ENCODE measurements around the gene MRPL27. TPM values are rescaled to one million over a fixed set of nuclear protein-coding genes. Genes with fewer than 3 reads are reported as not detected.

MRPL27 gene
- total RNA-seq, 2 experiments from 2014 or later: 68.8 to 80.2 TPM

DNA sequence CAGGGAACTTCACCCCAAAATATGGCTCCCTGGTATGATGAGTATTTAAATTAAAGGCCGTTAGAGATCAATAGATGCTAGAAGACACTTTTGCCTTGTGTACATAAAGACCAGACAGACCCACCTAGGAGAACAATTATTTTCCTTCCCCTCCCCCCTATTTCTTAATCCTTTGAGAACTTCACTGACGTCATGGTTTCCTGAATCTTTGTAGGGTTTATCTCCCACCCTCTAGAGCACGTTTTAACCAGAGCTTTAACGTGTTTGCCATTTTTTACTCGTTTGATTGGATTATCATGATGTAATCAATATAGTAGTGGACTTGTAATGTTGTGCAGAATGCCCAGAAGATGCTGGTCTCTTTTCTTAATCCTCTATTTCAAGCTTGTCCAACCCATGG is 49.9 kb downstream of the MRPL27 start:
- no peaks in the 10 kb centered on the region for H4K20me1 ChIP-seq (ENCODE audit: insufficient read depth, low read length)
- H3K79me2 ChIP-seq (ENCODE audit: insufficient read depth, low read depth, low read length): no peaks in the 10 kb centered on the region
- intact Hi-C loops (cut with micrococcal nuclease; ENCODE audit: unreplicated experiment): no loop called here
- ChIA-PET POLR2A (interaction anchor here (0.6 to 0.7 kb wide), 2 partner anchors 73 to 110 kb away, joined by 4 read pairs; no protein-coding TSS in a partner anchor), CTCF (ENCODE audit: unreplicated experiment) (no interaction called here)
- H3K4me3 ChIP-seq (ENCODE audit: low read depth, low read length, poor library complexity, severe bottlenecking): no peak overlapping the region
- no peak overlapping the region for H3K4me2 ChIP-seq (ENCODE audit: low read length)
- H3K9me3 ChIP-seq (ENCODE audit: low read length): no peaks in the 10 kb centered on the region
- H3K9me2 ChIP-seq (ENCODE audit: insufficient read depth, low read length): no peaks in the 10 kb centered on the region
- no peak overlapping the region for H2AFZ ChIP-seq (ENCODE audit: low read length)
- no peaks in the 10 kb centered on the region for H3K36me3 ChIP-seq (ENCODE audit: insufficient read depth, low read length)
- DNase-seq (ENCODE audit: low spot score): no peak
- H3K4me1 ChIP-seq (ENCODE audit: insufficient read depth, low read length, poor library complexity, severe bottlenecking): no peaks in the 10 kb centered on the region
- no TSS peak for BruUV-seq (replicated peaks)
- TF ChIP-seq, protein P1, sequence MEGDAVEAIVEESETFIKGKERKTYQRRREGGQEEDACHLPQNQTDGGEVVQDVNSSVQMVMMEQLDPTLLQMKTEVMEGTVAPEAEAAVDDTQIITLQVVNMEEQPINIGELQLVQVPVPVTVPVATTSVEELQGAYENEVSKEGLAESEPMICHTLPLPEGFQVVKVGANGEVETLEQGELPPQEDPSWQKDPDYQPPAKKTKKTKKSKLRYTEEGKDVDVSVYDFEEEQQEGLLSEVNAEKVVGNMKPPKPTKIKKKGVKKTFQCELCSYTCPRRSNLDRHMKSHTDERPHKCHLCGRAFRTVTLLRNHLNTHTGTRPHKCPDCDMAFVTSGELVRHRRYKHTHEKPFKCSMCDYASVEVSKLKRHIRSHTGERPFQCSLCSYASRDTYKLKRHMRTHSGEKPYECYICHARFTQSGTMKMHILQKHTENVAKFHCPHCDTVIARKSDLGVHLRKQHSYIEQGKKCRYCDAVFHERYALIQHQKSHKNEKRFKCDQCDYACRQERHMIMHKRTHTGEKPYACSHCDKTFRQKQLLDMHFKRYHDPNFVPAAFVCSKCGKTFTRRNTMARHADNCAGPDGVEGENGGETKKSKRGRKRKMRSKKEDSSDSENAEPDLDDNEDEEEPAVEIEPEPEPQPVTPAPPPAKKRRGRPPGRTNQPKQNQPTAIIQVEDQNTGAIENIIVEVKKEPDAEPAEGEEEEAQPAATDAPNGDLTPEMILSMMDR (conservative IDR thresholded peaks at IDR 0.05; ENCODE audit: low read length): no peak
- TF ChIP-seq EZH2phosphoT487 (IDR thresholded peaks at IDR 0.05; ENCODE audit: borderline replicate concordance, low read depth, low read length): no peak
- H3K27ac ChIP-seq (ENCODE audit: low read depth, low read length, poor library complexity, severe bottlenecking): no peak overlapping the region

DNA sequence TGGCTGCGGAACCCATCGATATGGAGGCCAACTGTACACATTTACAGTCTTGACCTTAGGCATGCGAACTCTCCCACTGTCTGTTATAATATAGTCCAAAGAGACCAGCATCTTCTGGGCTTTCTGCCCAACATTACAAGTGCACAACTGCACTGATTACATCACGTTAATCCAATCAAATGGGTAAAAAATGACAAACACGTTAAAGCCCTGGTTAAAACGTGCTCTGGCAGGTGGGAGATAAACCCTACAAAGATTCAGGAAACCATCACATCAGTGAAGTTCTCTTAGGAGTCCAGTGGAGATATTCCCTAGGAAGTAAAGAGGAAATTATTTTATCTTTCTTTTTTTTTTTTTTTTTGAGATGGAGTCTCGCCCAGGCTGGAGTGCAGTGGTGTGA is 50.7 kb downstream of the MRPL27 start:
- no peak for DNase-seq (ENCODE audit: low spot score)
- no peak overlapping the region for H3K27ac ChIP-seq (ENCODE audit: low read depth, low read length, poor library complexity, severe bottlenecking)
- intact Hi-C loops (cut with micrococcal nuclease; ENCODE audit: unreplicated experiment): no loop called here
- TF ChIP-seq EZH2phosphoT487 (IDR thresholded peaks at IDR 0.05; ENCODE audit: borderline replicate concordance, low read depth, low read length): no peak
- TF ChIP-seq, protein P1 (conservative IDR thresholded peaks at IDR 0.05; ENCODE audit: low read length): no peak
- no peaks in the 10 kb centered on the region for H3K9me2 ChIP-seq (ENCODE audit: insufficient read depth, low read length)
- H2AFZ ChIP-seq (ENCODE audit: low read length): no peak overlapping the region
- H3K9me3 ChIP-seq (ENCODE audit: low read length): no peaks in the 10 kb centered on the region
- no peak overlapping the region for H3K4me3 ChIP-seq (ENCODE audit: low read depth, low read length, poor library complexity, severe bottlenecking)
- no peaks in the 10 kb centered on the region for H3K36me3 ChIP-seq (ENCODE audit: insufficient read depth, low read length)
- no peak overlapping the region for H3K4me2 ChIP-seq (ENCODE audit: low read length)
- CTCF ChIA-PET (ENCODE audit: unreplicated experiment): no interaction called here
- no peaks in the 10 kb centered on the region for H3K4me1 ChIP-seq (ENCODE audit: insufficient read depth, low read length, poor library complexity, severe bottlenecking)
- H3K79me2 ChIP-seq (ENCODE audit: insufficient read depth, low read depth, low read length): no peaks in the 10 kb centered on the region
- no TSS peak for BruUV-seq (replicated peaks)
- POLR2A ChIA-PET: interaction anchor here (0.6 to 0.7 kb wide), 2 partner anchors 72 to 110 kb away, joined by 4 read pairs; no protein-coding TSS in a partner anchor
- no peaks in the 10 kb centered on the region for H4K20me1 ChIP-seq (ENCODE audit: insufficient read depth, low read length)

DNA sequence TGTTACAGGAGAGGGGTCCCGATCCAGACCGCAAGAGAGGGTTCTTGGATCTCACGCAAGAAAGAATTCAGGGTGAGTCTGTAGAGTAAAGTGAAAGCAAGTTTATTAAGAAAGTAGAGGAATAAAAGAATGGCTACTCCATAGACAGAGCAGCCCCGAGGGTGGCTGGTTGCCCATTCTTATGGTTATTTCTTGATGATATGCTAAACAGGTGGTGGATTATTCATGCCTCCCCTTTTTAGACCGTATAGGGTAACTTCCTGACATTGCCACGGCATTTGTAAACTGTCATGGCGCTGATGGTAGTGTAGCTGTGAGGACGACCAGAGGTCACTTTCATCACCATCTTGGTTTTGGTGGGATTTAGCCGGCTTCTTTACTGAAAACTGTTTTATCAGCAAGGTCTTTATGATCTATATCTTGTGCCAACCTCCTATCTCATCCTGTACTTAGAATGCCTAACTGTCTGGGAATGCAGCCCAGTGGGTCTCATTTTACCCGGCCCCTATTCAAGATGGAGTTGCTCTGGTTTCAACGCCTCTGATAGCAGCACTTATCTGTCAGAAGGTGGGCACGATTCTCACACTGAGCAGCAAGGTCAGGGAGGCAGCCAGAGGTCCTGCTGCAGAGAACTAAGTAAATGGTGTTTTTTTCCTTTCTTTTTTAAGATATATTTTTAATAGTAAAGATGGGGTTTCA is 53.5 kb downstream of the MRPL27 start:
- Histone ChIP-seq H3K4me2 (ENCODE audit: low read length) (no peak overlapping the region), H3K27ac (ENCODE audit: low read depth, low read length, poor library complexity, severe bottlenecking) (no peak overlapping the region), H3K79me2 (ENCODE audit: insufficient read depth, low read depth, low read length) (no peaks in the 10 kb centered on the region), H3K4me1 (ENCODE audit: insufficient read depth, low read length, poor library complexity, severe bottlenecking) (no peaks in the 10 kb centered on the region), H3K9me2 (ENCODE audit: insufficient read depth, low read length) (no peaks in the 10 kb centered on the region), H3K4me3 (ENCODE audit: low read depth, low read length, poor library complexity, severe bottlenecking) (no peak overlapping the region), H2AFZ (ENCODE audit: low read length) (no peak overlapping the region), H3K9me3 (ENCODE audit: low read length) (no peaks in the 10 kb centered on the region), H3K36me3 (ENCODE audit: insufficient read depth, low read length) (no peaks in the 10 kb centered on the region), H4K20me1 (ENCODE audit: insufficient read depth, low read length) (no peaks in the 10 kb centered on the region)
- POLR2A ChIA-PET: interaction anchor here (0.6 kb wide), 1 partner anchor 15 kb away, joined by 4 read pairs; no protein-coding TSS in a partner anchor
- TF ChIP-seq, protein P1 (conservative IDR thresholded peaks at IDR 0.05; ENCODE audit: low read length): no peak
- TF ChIP-seq EZH2phosphoT487 (IDR thresholded peaks at IDR 0.05; ENCODE audit: borderline replicate concordance, low read depth, low read length): no peak
- CTCF ChIA-PET (ENCODE audit: unreplicated experiment): no interaction called here
- no TSS peak for BruUV-seq (replicated peaks)
- DNase-seq (ENCODE audit: low spot score): no peak
- intact Hi-C loops (cut with micrococcal nuclease; ENCODE audit: unreplicated experiment): no loop called here

Data from OCI-LY7 (cell line).